Measurements from ENCODE around the gene SPATS2L. TPM values are rescaled to one million over a fixed set of nuclear protein-coding genes. Genes with fewer than 3 reads are reported as not detected.

The SPATS2L gene
- total RNA-seq, 1 donor from 2014 or later = 29.1 TPM

GRCh38 chr2:200431996-200432705 lies 125.7 kb downstream of the SPATS2L start:
- Mint-ChIP-seq H3K4me1 (no peaks in the 10 kb centered on the region), H3K9me3 (no peaks in the 10 kb centered on the region), H3K36me3 (peaks cover 15% of the 10 kb centered on the region), H3K27me3 (ENCODE audit: insufficient read depth, low read depth) (no peaks in the 10 kb centered on the region), H3K27ac (no peak overlapping the region), H3K4me3 (no peak overlapping the region)
- Histone ChIP-seq H3K27me3 (no peaks in the 10 kb centered on the region), H3F3A (ENCODE audit: low read depth) (no peaks in the 10 kb centered on the region), H3K4me2 (no peak overlapping the region), H3K9ac (no peak overlapping the region), H4K20me1 (ENCODE audit: low read depth) (no peaks in the 10 kb centered on the region), H3K36me3 (no peaks in the 10 kb centered on the region), H2AFZ (replicated peaks) (no peak overlapping the region), H3K4me1 (no peaks in the 10 kb centered on the region), H3K27ac (no peak overlapping the region), H3K9me3 (ENCODE audit: low read depth) (no peaks in the 10 kb centered on the region), H3K79me2 (ENCODE audit: low read depth) (no peaks in the 10 kb centered on the region), H3K4me3 (no peak overlapping the region)
- DNase-seq (ENCODE audit: low spot score) = no peak
- TF ChIP-seq EZH2phosphoT487 (IDR thresholded peaks at IDR 0.05) = no peak
- TF ChIP-seq EZH2 (IDR thresholded peaks at IDR 0.05) = no peak

- Histone ChIP-seq H3K9me3 (ENCODE audit: low read depth) (no peaks in the 10 kb centered on the region), H3F3A (ENCODE audit: low read depth) (no peaks in the 10 kb centered on the region), H3K9ac (no peak overlapping the region), H3K4me1 (no peaks in the 10 kb centered on the region), H4K20me1 (ENCODE audit: low read depth) (no peaks in the 10 kb centered on the region), H3K36me3 (no peaks in the 10 kb centered on the region), H3K27ac (no peak overlapping the region), H3K4me3 (no peak overlapping the region), H2AFZ (replicated peaks) (no peak overlapping the region), H3K79me2 (ENCODE audit: low read depth) (no peaks in the 10 kb centered on the region), H3K4me2 (no peak overlapping the region), H3K27me3 (no peaks in the 10 kb centered on the region)
- Mint-ChIP-seq H3K27ac (no peak overlapping the region), H3K36me3 (peaks cover 32% of the 10 kb centered on the region), H3K9me3 (no peaks in the 10 kb centered on the region), H3K4me3 (no peak overlapping the region), H3K4me1 (no peaks in the 10 kb centered on the region), H3K27me3 (ENCODE audit: insufficient read depth, low read depth) (no peaks in the 10 kb centered on the region)
- no peak for DNase-seq (ENCODE audit: low spot score)
- TF ChIP-seq EZH2phosphoT487 (IDR thresholded peaks at IDR 0.05) (no peak), EZH2 (IDR thresholded peaks at IDR 0.05) (no peak)
These were observed 128.9 kb downstream of the SPATS2L start for GRCh38 chr2:200435379-200435778.

DNA sequence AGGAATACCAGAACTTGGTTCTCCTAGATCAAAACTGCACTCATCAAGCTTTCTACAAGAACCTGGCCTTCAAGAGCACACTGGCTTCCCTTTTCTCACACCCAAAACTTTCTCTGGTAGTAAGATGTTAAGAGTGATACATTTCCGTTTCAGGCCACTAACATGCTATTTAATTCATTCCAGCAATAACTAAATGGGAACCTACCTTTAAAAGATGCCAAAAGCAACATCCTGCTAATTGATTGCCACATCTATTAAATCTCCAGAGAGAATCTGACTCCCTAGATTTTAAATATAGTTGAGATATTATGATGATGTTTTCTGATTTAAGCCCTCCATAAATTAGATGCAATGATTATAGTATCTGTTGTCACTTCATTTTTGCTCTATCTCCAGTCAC lies 131.8 kb downstream of the SPATS2L start:
- no peaks in the 10 kb centered on the region for H4K20me1 ChIP-seq (ENCODE audit: low read depth)
- H2AFZ ChIP-seq (replicated peaks) = no peak overlapping the region
- no peaks in the 10 kb centered on the region for H3K79me2 ChIP-seq (ENCODE audit: low read depth)
- no peaks in the 10 kb centered on the region for H3K27me3 ChIP-seq
- no peak for DNase-seq (ENCODE audit: low spot score)
- peaks cover 4% of the 10 kb centered on the region for H3K4me1 ChIP-seq
- H3K4me3 Mint-ChIP-seq = no peak overlapping the region
- H3K9ac ChIP-seq = no peak overlapping the region
- TF ChIP-seq EZH2phosphoT487 (IDR thresholded peaks at IDR 0.05) (no peak), EZH2 (IDR thresholded peaks at IDR 0.05) (no peak)
- TF ChIP-seq, protein P1, sequence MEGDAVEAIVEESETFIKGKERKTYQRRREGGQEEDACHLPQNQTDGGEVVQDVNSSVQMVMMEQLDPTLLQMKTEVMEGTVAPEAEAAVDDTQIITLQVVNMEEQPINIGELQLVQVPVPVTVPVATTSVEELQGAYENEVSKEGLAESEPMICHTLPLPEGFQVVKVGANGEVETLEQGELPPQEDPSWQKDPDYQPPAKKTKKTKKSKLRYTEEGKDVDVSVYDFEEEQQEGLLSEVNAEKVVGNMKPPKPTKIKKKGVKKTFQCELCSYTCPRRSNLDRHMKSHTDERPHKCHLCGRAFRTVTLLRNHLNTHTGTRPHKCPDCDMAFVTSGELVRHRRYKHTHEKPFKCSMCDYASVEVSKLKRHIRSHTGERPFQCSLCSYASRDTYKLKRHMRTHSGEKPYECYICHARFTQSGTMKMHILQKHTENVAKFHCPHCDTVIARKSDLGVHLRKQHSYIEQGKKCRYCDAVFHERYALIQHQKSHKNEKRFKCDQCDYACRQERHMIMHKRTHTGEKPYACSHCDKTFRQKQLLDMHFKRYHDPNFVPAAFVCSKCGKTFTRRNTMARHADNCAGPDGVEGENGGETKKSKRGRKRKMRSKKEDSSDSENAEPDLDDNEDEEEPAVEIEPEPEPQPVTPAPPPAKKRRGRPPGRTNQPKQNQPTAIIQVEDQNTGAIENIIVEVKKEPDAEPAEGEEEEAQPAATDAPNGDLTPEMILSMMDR (IDR thresholded peaks at IDR 0.05) = no peak
- no peaks in the 10 kb centered on the region for H3K4me1 Mint-ChIP-seq
- no peaks in the 10 kb centered on the region for H3K9me3 ChIP-seq (ENCODE audit: low read depth)
- H3K27ac ChIP-seq = no peak overlapping the region
- no peaks in the 10 kb centered on the region for H3K9me3 Mint-ChIP-seq
- no peaks in the 10 kb centered on the region for H3K27me3 Mint-ChIP-seq (ENCODE audit: insufficient read depth, low read depth)
- H3K27ac Mint-ChIP-seq = no peak overlapping the region
- peaks cover 38% of the 10 kb centered on the region for H3K36me3 Mint-ChIP-seq
- no peak overlapping the region for H3K4me3 ChIP-seq
- no peaks in the 10 kb centered on the region for H3F3A ChIP-seq (ENCODE audit: low read depth)
- no peak overlapping the region for H3K4me2 ChIP-seq
- H3K36me3 ChIP-seq = no peaks in the 10 kb centered on the region

GRCh38 chr2:200438846-200439245 lies 132.4 kb downstream of the SPATS2L start:
- H3K79me2 ChIP-seq (ENCODE audit: low read depth) = no peaks in the 10 kb centered on the region
- H3K36me3 ChIP-seq = no peaks in the 10 kb centered on the region
- Mint-ChIP-seq H3K36me3 (peaks cover 38% of the 10 kb centered on the region), H3K9me3 (no peaks in the 10 kb centered on the region), H3K4me3 (no peak overlapping the region), H3K27ac (no peak overlapping the region), H3K4me1 (no peaks in the 10 kb centered on the region), H3K27me3 (ENCODE audit: insufficient read depth, low read depth) (no peaks in the 10 kb centered on the region)
- no peak overlapping the region for H2AFZ ChIP-seq (replicated peaks)
- H4K20me1 ChIP-seq (ENCODE audit: low read depth) = no peaks in the 10 kb centered on the region
- no peak overlapping the region for H3K27ac ChIP-seq
- H3K27me3 ChIP-seq = no peaks in the 10 kb centered on the region
- TF ChIP-seq EZH2phosphoT487 (IDR thresholded peaks at IDR 0.05) = no peak
- TF ChIP-seq, protein P1 (IDR thresholded peaks at IDR 0.05) = no peak
- DNase-seq (ENCODE audit: low spot score) = no peak
- no peaks in the 10 kb centered on the region for H3F3A ChIP-seq (ENCODE audit: low read depth)
- no peak overlapping the region for H3K4me3 ChIP-seq
- peaks cover 4% of the 10 kb centered on the region for H3K4me1 ChIP-seq
- H3K4me2 ChIP-seq = no peak overlapping the region
- no peak overlapping the region for H3K9ac ChIP-seq
- H3K9me3 ChIP-seq (ENCODE audit: low read depth) = no peaks in the 10 kb centered on the region
